ENCODE results near the gene INTS14. TPM values are rescaled to one million over a fixed set of nuclear protein-coding genes. Genes with fewer than 3 reads are reported as not detected.

INTS14 gene
- total and polyA plus RNA-seq, 9 of the 15 experiments (the other 6 are each of a cell fraction or from before 2014, with no cell fraction given): 30.5 to 92.4 (median 46.5) TPM

GRCh38 chr15:65638109-65638508 lies 27.2 kb upstream of the INTS14 start:
- no peaks in the 10 kb centered on the region for H3K79me2 ChIP-seq (ENCODE audit: control insufficient read depth, insufficient read depth, low read length)
- no peaks in the 10 kb centered on the region for H4K20me1 ChIP-seq (replicated peaks; ENCODE audit: control insufficient read depth, insufficient read depth, low read length)
- no peak for TF ChIP-seq SIN3A (IDR thresholded peaks at IDR 0.05; ENCODE audit: borderline replicate concordance in 2 of 2, control insufficient read depth in 1 of 2, low read depth in 2 of 2, low read length in 2 of 2)
- no peak for TF ChIP-seq MEF2D (tag; conservative IDR thresholded peaks at IDR 0.05; ENCODE audit: low read depth)
- no peak for TF ChIP-seq POLR2B (IDR thresholded peaks at IDR 0.05; ENCODE audit: low read depth, partially characterized antibody)
- no peak for TF ChIP-seq ZNF57 (CRISPR knock-in tag; IDR thresholded peaks at IDR 0.05)
- no peak for TF ChIP-seq STAT5B (CRISPR knock-in tag; IDR thresholded peaks at IDR 0.05)
- TF ChIP-seq CTCF (IDR thresholded peaks at IDR 0.05 in 2 of 3, conservative IDR thresholded peaks at IDR 0.05 in 1 of 3; ENCODE audit: insufficient read depth in 2 of 3, low read depth in 1 of 3, low read length in 3 of 3): 0 out of 6 replicates have a peak, but pooled peaks of 1 of the 3 experiments have one; percentile 1
- TF ChIP-seq HSF4 (CRISPR knock-in tag; IDR thresholded peaks at IDR 0.05; ENCODE audit: borderline replicate concordance): no peak
- no peak for TF ChIP-seq ETS1 (conservative IDR thresholded peaks at IDR 0.05; ENCODE audit: control insufficient read depth, low read depth, low read length)
- no peak for TF ChIP-seq TRIM28 (IDR thresholded peaks at IDR 0.05)
- no peaks in the 10 kb centered on the region for H3K27me3 ChIP-seq (ENCODE audit: control insufficient read depth in 2 of 2, insufficient read depth in 2 of 2, low read length in 2 of 2)
- in situ Hi-C loops (cut with MboI) (loop anchor here (25.0 kb wide), 1 partner anchor 224 kb away; the partner anchor contains the start of gene RAB11A), intact Hi-C loops (cut with micrococcal nuclease) (loop anchor here (1.0 to 10.0 kb wide), 3 partner anchors 199 to 323 kb away; no protein-coding TSS in a partner anchor)
- H3K9me3 ChIP-seq (replicated peaks; ENCODE audit: control insufficient read depth, insufficient read depth, low read depth, low read length): no peaks in the 10 kb centered on the region
- H3K4me1 ChIP-seq (replicated peaks in 1 of 2; ENCODE audit: control insufficient read depth in 2 of 2, insufficient read depth in 2 of 2, low read length in 2 of 2): peaks cover 3 to 7% of the 10 kb centered on the region in 2 experiments; a peak in 3 of 5 replicates
- no peak overlapping the region for H3K27ac ChIP-seq (ENCODE audit: extremely low read depth, low read depth, low read length)
- no peak overlapping the region for H3K4me3 ChIP-seq
- FAIRE-seq: no peak
- ChIA-PET POLR2A (no interaction called here), CTCF (ENCODE audit: low intra/inter-chr PET ratio) (interaction anchor here (0.6 to 1.3 kb wide), 10 partner anchors 112 to 649 kb away, joined by 3 to 5 read pairs (median 3); no protein-coding TSS in a partner anchor)
- H3K36me3 ChIP-seq (ENCODE audit: control insufficient read depth, insufficient read depth, low read length): no peaks in the 10 kb centered on the region
- WGBS (ENCODE audit: insufficient coverage, low coverage, missing lambda C conversion rate): 62% methylated on average over 5 of the region's 5 CpGs
- peak overlapping the region in 1 of 2 experiments; percentile 41; a peak in 1 of 4 replicates for H3K9ac ChIP-seq (ENCODE audit: insufficient read depth in 1 of 2, low read depth in 2 of 2, low read length in 2 of 2)
- no TSS peak for BruUV-seq (replicated peaks)
- no peak for DNase-seq (ENCODE audit: extremely low read depth in 1 of 4, low spot score in 3 of 4)
- H3K4me2 ChIP-seq (ENCODE audit: insufficient read depth, low read length): 0 out of 2 replicates have a peak overlapping the region, but pooled peaks have one; percentile 9
- H2AFZ ChIP-seq (ENCODE audit: low read depth, low read length): no peak overlapping the region
- ATAC-seq: peak; percentile 36
- no peaks in the 10 kb centered on the region for H3K9me1 ChIP-seq (ENCODE audit: control insufficient read depth, insufficient read depth, low read length)
